ENCODE measurements around the gene KLF18.

- TF ChIP-seq ARNT (IDR thresholded peaks at IDR 0.05) (no peak), HDGF (IDR thresholded peaks at IDR 0.05; ENCODE audit: borderline replicate concordance) (no peak), SP1 (IDR thresholded peaks at IDR 0.05) (no peak), FOXA1 (IDR thresholded peaks at IDR 0.05) (no peak), LEF1 (IDR thresholded peaks at IDR 0.05; ENCODE audit: borderline replicate concordance) (no peak), ZNF384 (IDR thresholded peaks at IDR 0.05) (no peak), FOXK2 (IDR thresholded peaks at IDR 0.05) (no peak), BHLHE40 (IDR thresholded peaks at IDR 0.05; ENCODE audit: borderline replicate concordance) (no peak), SUZ12 (IDR thresholded peaks at IDR 0.05) (no peak), CTBP1 (IDR thresholded peaks at IDR 0.05; ENCODE audit: borderline replicate concordance) (no peak), NFRKB (IDR thresholded peaks at IDR 0.05) (no peak)
Measured at GRCh38 chr1:44118682-44119081, 22.7 kb downstream of the KLF18 start, which contains the start of gene KLF17.
